ENCODE measurements around the gene C12orf42. TPM values are rescaled to one million over a fixed set of nuclear protein-coding genes. Genes with fewer than 3 reads are reported as not detected.

The C12orf42 gene
- total and polyA plus RNA-seq, 8 donors: 0.11 to 0.20 TPM; not detected in 6

- Histone ChIP-seq H3K9me3 (no peaks in the 10 kb centered on the region), H3K4me1 (no peaks in the 10 kb centered on the region), H3K27ac (no peak overlapping the region), H3K4me3 (no peak overlapping the region), H3K36me3 (no peaks in the 10 kb centered on the region), H3K27me3 (no peaks in the 10 kb centered on the region)
- ATAC-seq (no peak), DNase-seq (no peak)
- intact Hi-C loops (cut with DNase I): no loop called here
- TF ChIP-seq CTCF (IDR thresholded peaks at IDR 0.05): no peak
Observed at GRCh38 chr12:103308396-103308795, 187.4 kb downstream of the C12orf42 start.

GRCh38 chr12:103303484-103303883, 192.3 kb downstream of the C12orf42 start:
- Histone ChIP-seq H3K4me3 (no peak overlapping the region), H3K9me3 (no peaks in the 10 kb centered on the region), H3K27ac (no peak overlapping the region), H3K4me1 (no peaks in the 10 kb centered on the region), H3K27me3 (peaks cover 0 to 18% of the 10 kb centered on the region in 2 donors), H3K36me3 (no peaks in the 10 kb centered on the region)
- intact Hi-C loops (cut with DNase I): no loop called here
- DNase-seq: no peak
- TF ChIP-seq CTCF (IDR thresholded peaks at IDR 0.05): no peak
- ATAC-seq: no peak

GRCh38 chr12:103301642-103302591, 193.9 kb downstream of the C12orf42 start:
- no peak for TF ChIP-seq CTCF (IDR thresholded peaks at IDR 0.05)

GRCh38 chr12:103288016-103288415, 207.8 kb downstream of the C12orf42 start:
- no peak for ATAC-seq
- H3K4me3 ChIP-seq: no peak overlapping the region
- peaks cover 0 to 13% of the 10 kb centered on the region in 2 donors for H3K9me3 ChIP-seq

More at GRCh38 chr12:103301642-103302591, 193.9 kb downstream of the C12orf42 start:
- peak in 1 of 4 donors; percentile 57 for DNase-seq
- intact Hi-C loops (cut with DNase I): no loop called here
- Histone ChIP-seq H3K4me1 (no peaks in the 10 kb centered on the region), H3K4me3 (no peak overlapping the region), H3K27ac (no peak overlapping the region), H3K36me3 (no peaks in the 10 kb centered on the region), H3K9me3 (no peaks in the 10 kb centered on the region), H3K27me3 (peaks cover 0 to 18% of the 10 kb centered on the region in 2 donors)
- no peak for ATAC-seq

More at GRCh38 chr12:103288016-103288415, 207.8 kb downstream of the C12orf42 start:
- intact Hi-C loops (cut with DNase I): no loop called here
- TF ChIP-seq CTCF (IDR thresholded peaks at IDR 0.05): no peak
- Histone ChIP-seq H3K4me1 (no peaks in the 10 kb centered on the region), H3K27me3 (no peaks in the 10 kb centered on the region), H3K36me3 (no peaks in the 10 kb centered on the region), H3K27ac (no peak overlapping the region)
- DNase-seq: no peak

Measured in left lung (tissue), 10 donors.